ENCODE data around the gene DTX4.

DTX4 gene

GRCh38 chr11:59191890-59192289, 20.0 kb downstream of the DTX4 start:
- Histone ChIP-seq H3K9ac (ENCODE audit: insufficient read length, low read depth) (no peak overlapping the region), H3K9me3 (ENCODE audit: insufficient read depth, low read length) (no peaks in the 10 kb centered on the region), H3K27me3 (ENCODE audit: insufficient read depth, insufficient read length) (no peaks in the 10 kb centered on the region), H3K4me3 (ENCODE audit: insufficient read length, low read depth) (no peak overlapping the region), H3K36me3 (ENCODE audit: insufficient read depth, insufficient read length, low read length) (peaks cover 99% of the 10 kb centered on the region), H3K4me1 (ENCODE audit: insufficient read depth, insufficient read length) (peaks cover 1% of the 10 kb centered on the region)
- TF ChIP-seq SUZ12 (IDR thresholded peaks at IDR 0.05; ENCODE audit: extremely low read depth, insufficient read depth, insufficient read length), result no peak
- TF ChIP-seq ZNF274 (IDR thresholded peaks at IDR 0.05; ENCODE audit: low read depth, low read length), result no peak
- no peak for TF ChIP-seq YY1 (IDR thresholded peaks at IDR 0.05; ENCODE audit: insufficient read depth, insufficient read length)
- DNase-seq (ENCODE audit: low read depth, low spot score), result no peak

- Histone ChIP-seq H3K9me3 (ENCODE audit: insufficient read depth, low read length) (no peaks in the 10 kb centered on the region), H3K9ac (ENCODE audit: insufficient read length, low read depth) (no peak overlapping the region), H3K36me3 (ENCODE audit: insufficient read depth, insufficient read length, low read length) (peaks cover 99% of the 10 kb centered on the region), H3K4me1 (ENCODE audit: insufficient read depth, insufficient read length) (no peaks in the 10 kb centered on the region), H3K4me3 (ENCODE audit: insufficient read length, low read depth) (no peak overlapping the region), H3K27me3 (ENCODE audit: insufficient read depth, insufficient read length) (no peaks in the 10 kb centered on the region)
- TF ChIP-seq ZNF274 (IDR thresholded peaks at IDR 0.05; ENCODE audit: low read depth, low read length) (no peak), SUZ12 (IDR thresholded peaks at IDR 0.05; ENCODE audit: extremely low read depth, insufficient read depth, insufficient read length) (no peak), YY1 (IDR thresholded peaks at IDR 0.05; ENCODE audit: insufficient read depth, insufficient read length) (no peak)
- DNase-seq (ENCODE audit: low read depth, low spot score), result no peak
These were observed 20.6 kb downstream of the DTX4 start for GRCh38 chr11:59192446-59193020.

- Histone ChIP-seq H3K4me3 (ENCODE audit: insufficient read length, low read depth) (no peak overlapping the region), H3K27me3 (ENCODE audit: insufficient read depth, insufficient read length) (no peaks in the 10 kb centered on the region), H3K36me3 (ENCODE audit: insufficient read depth, insufficient read length, low read length) (peaks cover 96% of the 10 kb centered on the region), H3K9me3 (ENCODE audit: insufficient read depth, low read length) (no peaks in the 10 kb centered on the region), H3K9ac (ENCODE audit: insufficient read length, low read depth) (no peak overlapping the region), H3K4me1 (ENCODE audit: insufficient read depth, insufficient read length) (no peaks in the 10 kb centered on the region)
- DNase-seq (ENCODE audit: low read depth, low spot score), result no peak
- TF ChIP-seq YY1 (IDR thresholded peaks at IDR 0.05; ENCODE audit: insufficient read depth, insufficient read length), result no peak
- TF ChIP-seq ZNF274 (IDR thresholded peaks at IDR 0.05; ENCODE audit: low read depth, low read length), result no peak
- TF ChIP-seq SUZ12 (IDR thresholded peaks at IDR 0.05; ENCODE audit: extremely low read depth, insufficient read depth, insufficient read length), result no peak
These were observed 21.7 kb downstream of the DTX4 start for GRCh38 chr11:59193587-59194130.

- no peak overlapping the region for H3K4me3 ChIP-seq (ENCODE audit: insufficient read length, low read depth)
- H3K36me3 ChIP-seq (ENCODE audit: insufficient read depth, insufficient read length, low read length), result peaks cover 88% of the 10 kb centered on the region
- no peak for TF ChIP-seq ZNF274 (IDR thresholded peaks at IDR 0.05; ENCODE audit: low read depth, low read length)
- no peak for TF ChIP-seq SUZ12 (IDR thresholded peaks at IDR 0.05; ENCODE audit: extremely low read depth, insufficient read depth, insufficient read length)
- no peak for TF ChIP-seq YY1 (IDR thresholded peaks at IDR 0.05; ENCODE audit: insufficient read depth, insufficient read length)
- H3K4me1 ChIP-seq (ENCODE audit: insufficient read depth, insufficient read length), result no peaks in the 10 kb centered on the region
- H3K9me3 ChIP-seq (ENCODE audit: insufficient read depth, low read length), result no peaks in the 10 kb centered on the region
- H3K27me3 ChIP-seq (ENCODE audit: insufficient read depth, insufficient read length), result no peaks in the 10 kb centered on the region
- no peak for DNase-seq (ENCODE audit: low read depth, low spot score)
- H3K9ac ChIP-seq (ENCODE audit: insufficient read length, low read depth), result no peak overlapping the region
These were observed 23.7 kb downstream of the DTX4 start for GRCh38 chr11:59195586-59195985.

GRCh38 chr11:59196777-59197176, 24.8 kb downstream of the DTX4 start:
- Histone ChIP-seq H3K9me3 (ENCODE audit: insufficient read depth, low read length) (no peaks in the 10 kb centered on the region), H3K9ac (ENCODE audit: insufficient read length, low read depth) (no peak overlapping the region), H3K27me3 (ENCODE audit: insufficient read depth, insufficient read length) (no peaks in the 10 kb centered on the region), H3K4me1 (ENCODE audit: insufficient read depth, insufficient read length) (no peaks in the 10 kb centered on the region), H3K4me3 (ENCODE audit: insufficient read length, low read depth) (no peak overlapping the region), H3K36me3 (ENCODE audit: insufficient read depth, insufficient read length, low read length) (peaks cover 86% of the 10 kb centered on the region)
- no peak for DNase-seq (ENCODE audit: low read depth, low spot score)
- TF ChIP-seq SUZ12 (IDR thresholded peaks at IDR 0.05; ENCODE audit: extremely low read depth, insufficient read depth, insufficient read length) (no peak), ZNF274 (IDR thresholded peaks at IDR 0.05; ENCODE audit: low read depth, low read length) (no peak), YY1 (IDR thresholded peaks at IDR 0.05; ENCODE audit: insufficient read depth, insufficient read length) (no peak)

- Histone ChIP-seq H3K9me3 (ENCODE audit: insufficient read depth, low read length) (no peaks in the 10 kb centered on the region), H3K9ac (ENCODE audit: insufficient read length, low read depth) (no peak overlapping the region), H3K27me3 (ENCODE audit: insufficient read depth, insufficient read length) (no peaks in the 10 kb centered on the region), H3K4me3 (ENCODE audit: insufficient read length, low read depth) (no peak overlapping the region), H3K4me1 (ENCODE audit: insufficient read depth, insufficient read length) (no peaks in the 10 kb centered on the region), H3K36me3 (ENCODE audit: insufficient read depth, insufficient read length, low read length) (peaks cover 86% of the 10 kb centered on the region)
- no peak for TF ChIP-seq ZNF274 (IDR thresholded peaks at IDR 0.05; ENCODE audit: low read depth, low read length)
- TF ChIP-seq YY1 (IDR thresholded peaks at IDR 0.05; ENCODE audit: insufficient read depth, insufficient read length), result no peak
- TF ChIP-seq SUZ12 (IDR thresholded peaks at IDR 0.05; ENCODE audit: extremely low read depth, insufficient read depth, insufficient read length), result no peak
- DNase-seq (ENCODE audit: low read depth, low spot score), result no peak
These were observed 26.1 kb downstream of the DTX4 start for GRCh38 chr11:59197991-59198390.

- Histone ChIP-seq H3K36me3 (ENCODE audit: insufficient read depth, insufficient read length, low read length) (peaks cover 81% of the 10 kb centered on the region), H3K4me1 (ENCODE audit: insufficient read depth, insufficient read length) (no peaks in the 10 kb centered on the region), H3K9me3 (ENCODE audit: insufficient read depth, low read length) (no peaks in the 10 kb centered on the region), H3K4me3 (ENCODE audit: insufficient read length, low read depth) (no peak overlapping the region), H3K9ac (ENCODE audit: insufficient read length, low read depth) (no peak overlapping the region), H3K27me3 (ENCODE audit: insufficient read depth, insufficient read length) (no peaks in the 10 kb centered on the region)
- TF ChIP-seq ZNF274 (IDR thresholded peaks at IDR 0.05; ENCODE audit: low read depth, low read length) (no peak), YY1 (IDR thresholded peaks at IDR 0.05; ENCODE audit: insufficient read depth, insufficient read length) (no peak), SUZ12 (IDR thresholded peaks at IDR 0.05; ENCODE audit: extremely low read depth, insufficient read depth, insufficient read length) (no peak)
- DNase-seq (ENCODE audit: low read depth, low spot score), result no peak
These were observed 26.8 kb downstream of the DTX4 start for GRCh38 chr11:59198726-59199125.

Data from NT2/D1 (cell line).